HEK293 (cell line): ENCODE results near the gene SUCO.

Experiments
- REST ChIP-seq: fragments of 450-650 bp; formaldehyde crosslinking; IDR thresholded peaks from 2 replicates; pipeline ENCODE4 v1.5.1; 2016; ENCODE audit warnings: missing biosample characterization, missing genetic modification characterization
- SETDB1 ChIP-seq: IDR thresholded peaks from one replicate; pipeline ENCODE4 v1.6.1; 2017; ENCODE audit warnings: mild to moderate bottlenecking, low read length, moderate library complexity, mixed read lengths; ENCODE audit not compliant: insufficient read length
- ZNF398 ChIP-seq: fragments of 450-650 bp; formaldehyde crosslinking; IDR thresholded peaks from 2 replicates; pipeline ENCODE4 v1.5.1; 2017; ENCODE audit warnings: missing biosample characterization, missing genetic modification characterization
- ZNF48 ChIP-seq: fragments of 450-650 bp; formaldehyde crosslinking; IDR thresholded peaks from 2 replicates; pipeline ENCODE4 v1.5.1; 2016; ENCODE audit warnings: missing biosample characterization, missing genetic modification characterization
- ZNF658 ChIP-seq: fragments of 450-650 bp; formaldehyde crosslinking; IDR thresholded peaks from 2 replicates; pipeline ENCODE4; 2016; ENCODE audit warnings: missing biosample characterization, missing genetic modification characterization

GRCh38 chr1:172581779-172582178, 48.8 kb downstream of the SUCO start:
- no peak for TF ChIP-seq ZNF398 (tag by site-specific recombination)
- no peak for TF ChIP-seq SETDB1
- no peak for TF ChIP-seq ZNF48 (tag by site-specific recombination)
- no peak for TF ChIP-seq REST
- TF ChIP-seq ZNF658 (tag by site-specific recombination), result no peak
